HG03108 (cell line): Measurements from ENCODE around the gene PDXK.
A peak's percentile ranks its signal among the peaks of the same experiment; 100 is the strongest.

Experiments
- ATAC-seq: cut with Tn5 transposase; IDR thresholded peaks from one replicate; pipeline ENCODE4 v1.9.1; 2021; ENCODE audit warnings: moderate library complexity; ENCODE audit not compliant: unreplicated experiment

PDXK gene

DNA sequence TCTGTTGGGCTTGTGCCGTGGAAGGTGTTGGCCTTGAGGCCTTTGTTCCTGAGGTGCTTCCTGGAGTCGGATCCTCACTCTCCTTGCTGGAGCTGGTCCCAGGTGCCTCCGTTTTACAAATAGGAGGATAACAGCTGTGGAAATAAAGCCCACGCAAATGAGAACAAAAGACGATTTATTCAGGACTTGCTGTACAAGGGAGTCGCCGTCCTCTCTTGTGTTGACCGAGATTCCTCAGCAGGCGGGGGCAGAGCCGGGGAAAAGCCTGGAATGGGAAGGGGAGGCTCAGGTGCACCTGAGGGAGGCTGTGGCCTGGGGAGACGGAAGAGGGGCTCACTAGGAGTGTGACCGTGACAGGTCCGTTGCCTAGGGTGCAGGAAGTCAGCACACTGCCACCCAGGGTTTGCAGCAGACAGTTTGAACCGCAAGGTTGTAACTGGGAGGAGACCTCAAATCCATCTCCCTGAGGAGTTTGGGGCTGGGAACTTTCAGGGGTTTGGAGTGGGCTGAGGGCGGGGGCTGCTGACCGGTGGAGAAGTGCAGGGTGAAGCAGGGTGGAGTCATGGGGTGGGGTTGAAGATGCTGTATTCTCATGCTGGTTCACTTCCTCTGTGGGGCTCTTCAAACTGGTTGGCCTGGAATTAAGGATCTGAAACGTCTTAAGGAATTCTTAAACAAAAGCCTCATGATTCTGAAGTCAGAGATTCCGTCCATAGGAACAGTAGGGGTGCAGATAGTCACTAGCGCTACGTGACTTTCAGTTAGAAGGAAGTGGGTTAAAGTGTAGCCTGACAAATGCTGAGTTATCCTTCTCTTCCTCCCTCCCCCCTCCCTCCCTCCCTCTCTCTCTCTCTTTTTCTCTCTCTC, 59.8 kb downstream of the PDXK start:
- no peak for ATAC-seq

GRCh38 chr21:43779660-43780059, 60.7 kb downstream of the PDXK start:
- no peak for ATAC-seq

- ATAC-seq: no peak
Measured at GRCh38 chr21:43781846-43782245, 62.9 kb downstream of the PDXK start.

- ATAC-seq: no peak
Measured at GRCh38 chr21:43782431-43783097, 63.6 kb downstream of the PDXK start.

DNA sequence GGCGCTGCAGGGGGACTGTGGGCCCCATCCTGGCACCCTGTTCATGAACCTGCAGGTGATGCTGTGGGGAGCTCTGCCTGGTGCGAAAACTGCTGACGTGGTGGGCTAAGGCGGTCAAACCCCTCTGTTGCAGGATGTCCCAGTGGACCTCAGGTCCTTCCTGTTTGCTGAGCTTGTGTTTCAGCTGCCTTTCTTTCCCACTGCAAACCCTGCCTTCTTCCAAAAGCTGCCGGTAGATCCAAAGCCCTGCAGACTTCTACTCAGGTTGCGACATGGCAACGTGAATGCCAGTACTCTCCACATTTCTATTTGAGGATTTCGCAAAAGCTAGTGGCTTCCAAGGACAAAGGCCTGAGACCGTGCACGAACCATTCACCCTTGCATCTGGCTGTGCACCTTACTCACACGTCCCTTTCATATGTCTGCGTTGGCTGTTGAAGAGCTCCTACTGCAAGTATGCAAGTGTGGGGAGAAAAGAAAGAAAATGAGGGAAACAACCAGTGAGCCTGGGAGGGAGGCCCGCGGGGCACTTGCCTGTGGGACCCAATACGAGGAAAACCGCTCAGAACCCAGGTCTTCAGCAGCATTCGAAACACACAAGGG, 64.3 kb downstream of the PDXK start:
- ATAC-seq: no peak

DNA sequence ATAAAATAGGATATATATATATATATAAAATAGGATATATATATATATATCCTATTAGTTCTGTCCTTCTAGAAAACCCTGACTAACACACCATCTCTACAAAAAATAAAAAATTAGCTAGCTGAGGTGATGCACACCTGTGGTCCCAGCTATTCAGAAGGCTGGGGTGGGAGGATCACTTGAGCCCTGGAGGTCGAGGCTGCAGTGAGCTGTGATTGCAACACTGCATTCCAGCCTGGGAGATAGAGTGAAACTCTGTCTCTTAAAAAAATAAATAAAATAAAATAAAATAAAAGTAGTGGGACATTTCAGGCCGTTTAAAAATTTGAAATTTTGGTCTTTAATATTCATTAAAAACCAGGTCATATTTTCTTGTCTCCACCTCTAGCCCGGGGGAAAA, 66.2 kb downstream of the PDXK start:
- ATAC-seq: no peak

DNA sequence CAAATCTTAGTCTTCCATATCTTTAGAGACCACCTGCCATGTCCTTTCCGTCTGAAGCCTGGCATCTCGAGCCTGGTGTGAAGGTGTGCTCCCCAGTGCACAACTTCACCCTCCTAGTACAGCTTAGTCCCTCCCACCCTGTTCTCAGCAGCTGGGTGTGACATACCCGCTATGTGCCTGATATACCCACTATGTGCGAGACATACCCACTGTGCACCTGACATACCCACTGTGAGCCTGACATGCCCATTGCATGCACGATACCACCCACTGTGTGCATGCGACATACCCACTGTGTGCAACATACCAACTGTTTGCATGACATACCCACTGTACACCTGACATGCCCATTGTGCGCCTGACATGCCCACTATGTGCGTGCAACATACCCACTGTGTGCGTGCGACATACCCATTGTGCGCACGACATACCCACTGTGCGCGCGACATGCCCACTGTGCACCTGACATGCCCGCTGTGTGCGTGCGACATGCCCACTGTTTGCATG, 67.4 kb downstream of the PDXK start:
- ATAC-seq: no peak

DNA sequence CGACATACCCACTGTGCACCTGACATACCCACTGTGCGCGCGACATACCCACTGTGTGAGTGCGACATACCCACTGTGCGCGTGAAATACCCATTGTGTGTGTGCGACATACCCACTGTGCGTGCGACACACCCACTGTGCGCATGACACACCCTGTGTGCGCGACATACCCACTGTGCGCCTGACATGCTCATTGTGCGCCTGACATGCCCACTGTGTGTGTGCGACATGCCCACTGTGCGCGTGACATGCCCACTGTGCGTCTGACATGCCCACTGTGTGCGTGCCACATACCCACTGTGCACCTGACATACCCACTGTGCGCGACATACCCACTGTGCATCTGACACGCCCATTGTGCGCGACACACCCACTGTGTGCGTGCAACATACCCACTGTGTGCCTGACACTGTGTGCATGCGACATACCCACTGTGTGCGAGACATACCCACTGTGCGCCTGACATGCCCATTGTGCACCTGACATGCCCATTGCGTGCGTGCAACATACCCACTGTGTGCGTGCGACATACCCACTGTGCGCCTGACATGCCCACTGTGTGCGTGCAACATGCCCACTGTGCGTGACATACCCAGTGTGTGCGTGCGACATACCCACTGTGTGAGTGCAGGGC, 68.0 kb downstream of the PDXK start:
- no peak for ATAC-seq

DNA sequence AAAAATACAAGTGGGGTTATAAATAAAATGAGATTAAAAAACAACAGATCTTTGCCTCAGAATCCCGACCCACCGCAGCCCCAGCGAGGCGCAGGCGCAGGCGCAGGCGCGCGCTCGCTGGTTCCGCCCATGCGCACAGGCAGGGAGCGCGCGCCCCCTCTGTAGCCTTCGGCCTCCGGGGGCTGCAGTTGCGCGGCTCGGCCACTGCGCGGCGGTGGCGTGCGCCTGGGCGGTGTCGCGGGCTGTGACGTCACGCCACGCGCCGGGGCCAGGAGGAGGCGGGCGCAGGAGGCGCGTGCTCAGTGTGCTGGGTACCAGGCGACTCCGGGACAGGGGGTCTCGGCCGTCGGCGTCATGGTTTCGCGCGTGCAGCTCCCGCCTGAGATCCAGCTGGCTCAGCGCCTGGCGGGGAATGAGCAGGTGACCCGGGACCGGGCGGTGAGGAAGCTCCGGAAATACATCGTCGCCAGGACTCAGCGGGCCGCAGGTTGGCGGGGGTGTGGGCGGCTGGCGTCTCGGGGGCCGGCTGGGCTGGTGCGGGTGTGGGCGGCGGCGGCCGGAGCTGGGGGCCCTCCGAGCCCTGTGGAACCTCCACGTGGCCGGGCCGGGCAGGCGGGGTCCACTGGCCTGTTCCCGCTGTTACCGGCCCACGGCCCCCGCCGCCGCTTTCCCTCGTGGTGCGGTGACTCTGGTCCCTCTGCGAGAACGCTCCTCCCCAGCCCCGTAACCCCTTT, 70.5 kb downstream of the PDXK start, which contains the start of gene RRP1:
Gene RRP1 (plus strand): TSS at position 302 of the 734 bp plus-strand sequence. CDS start 53 bp downstream, at position 355.
- ATAC-seq: peak; percentile 84

- ATAC-seq: no peak
Measured at GRCh38 chr21:43790010-43790524, 71.1 kb downstream of the PDXK start.

DNA sequence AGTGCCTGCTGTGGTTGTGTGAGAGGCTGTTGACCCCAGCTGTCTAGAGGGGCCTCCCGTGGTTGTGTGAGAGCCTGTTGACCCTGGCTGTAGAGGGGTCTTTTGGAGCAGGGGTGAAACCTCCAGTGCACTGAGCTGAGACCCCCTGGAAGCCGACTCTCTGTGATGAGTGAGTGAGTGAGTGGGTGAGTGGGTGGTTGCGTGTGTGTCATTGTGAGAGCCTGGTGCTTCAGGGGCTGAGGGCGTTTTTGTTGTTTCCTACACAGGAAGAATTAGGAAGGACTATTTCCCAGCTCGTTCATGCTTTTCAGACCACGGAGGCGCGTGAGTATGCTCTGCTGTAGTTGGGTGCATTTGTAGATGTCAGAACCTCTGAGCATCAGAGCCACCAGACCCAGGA, 73.5 kb downstream of the PDXK start:
- no peak for ATAC-seq

DNA sequence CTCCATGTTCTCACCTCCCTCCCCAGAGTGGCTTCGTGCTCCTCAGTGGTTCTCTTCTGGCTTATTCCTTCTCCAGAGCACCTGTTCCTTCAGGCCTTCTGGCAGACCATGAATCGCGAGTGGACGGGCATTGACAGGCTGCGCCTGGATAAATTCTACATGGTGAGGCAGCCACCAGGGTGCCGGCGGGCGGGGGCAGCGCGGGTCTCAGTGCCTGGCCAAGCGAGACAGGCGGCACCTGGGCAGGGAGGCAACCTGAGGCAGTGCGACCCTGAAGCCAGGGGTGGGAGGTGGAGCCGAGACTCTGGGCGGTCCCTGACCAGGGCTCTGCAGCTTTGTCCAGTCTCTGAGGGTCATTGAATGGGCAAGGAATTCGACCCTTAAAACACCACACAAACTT, 74.3 kb downstream of the PDXK start:
- no peak for ATAC-seq

DNA sequence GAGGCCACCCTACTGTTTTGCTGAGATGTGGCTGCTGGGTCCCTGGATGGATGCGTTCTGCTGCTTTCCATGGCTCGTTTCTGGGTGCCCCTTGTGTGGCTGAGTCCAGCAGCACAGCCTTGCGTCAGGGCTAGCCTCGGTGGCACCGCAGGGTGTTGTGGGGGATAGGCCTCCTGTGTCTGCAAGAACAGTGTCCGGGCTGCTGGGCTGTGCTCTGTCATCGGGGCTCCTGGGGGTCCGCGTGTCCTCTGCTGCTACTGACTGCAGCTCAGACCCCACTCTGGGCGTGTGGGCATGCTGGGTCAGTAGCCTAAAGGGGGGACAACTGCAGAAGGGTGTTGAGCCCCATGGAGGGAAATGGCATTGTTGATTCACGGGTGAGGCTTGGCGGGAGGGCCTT, 75.4 kb downstream of the PDXK start:
- no peak for ATAC-seq

GRCh38 chr21:43794857-43795256, 75.9 kb downstream of the PDXK start:
- no peak for ATAC-seq

DNA sequence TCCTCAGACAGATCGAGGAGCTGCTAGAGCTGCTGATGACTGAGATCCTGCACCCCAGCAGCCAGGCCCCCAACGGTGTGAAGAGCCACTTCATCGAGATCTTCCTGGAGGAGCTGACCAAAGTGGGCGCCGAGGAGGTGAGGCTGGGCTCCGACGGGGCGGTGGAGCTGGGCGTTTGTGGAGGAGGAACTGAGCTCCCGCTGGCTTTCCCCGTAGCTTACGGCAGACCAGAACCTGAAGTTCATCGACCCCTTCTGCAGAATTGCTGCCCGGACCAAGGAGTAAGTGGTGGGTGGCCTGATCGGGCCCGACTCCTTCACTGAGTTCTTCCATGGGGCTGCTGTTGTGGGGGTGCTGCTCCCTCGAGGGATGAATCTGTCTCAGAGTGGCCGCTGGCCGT, 78.5 kb downstream of the PDXK start:
- no peak for ATAC-seq

DNA sequence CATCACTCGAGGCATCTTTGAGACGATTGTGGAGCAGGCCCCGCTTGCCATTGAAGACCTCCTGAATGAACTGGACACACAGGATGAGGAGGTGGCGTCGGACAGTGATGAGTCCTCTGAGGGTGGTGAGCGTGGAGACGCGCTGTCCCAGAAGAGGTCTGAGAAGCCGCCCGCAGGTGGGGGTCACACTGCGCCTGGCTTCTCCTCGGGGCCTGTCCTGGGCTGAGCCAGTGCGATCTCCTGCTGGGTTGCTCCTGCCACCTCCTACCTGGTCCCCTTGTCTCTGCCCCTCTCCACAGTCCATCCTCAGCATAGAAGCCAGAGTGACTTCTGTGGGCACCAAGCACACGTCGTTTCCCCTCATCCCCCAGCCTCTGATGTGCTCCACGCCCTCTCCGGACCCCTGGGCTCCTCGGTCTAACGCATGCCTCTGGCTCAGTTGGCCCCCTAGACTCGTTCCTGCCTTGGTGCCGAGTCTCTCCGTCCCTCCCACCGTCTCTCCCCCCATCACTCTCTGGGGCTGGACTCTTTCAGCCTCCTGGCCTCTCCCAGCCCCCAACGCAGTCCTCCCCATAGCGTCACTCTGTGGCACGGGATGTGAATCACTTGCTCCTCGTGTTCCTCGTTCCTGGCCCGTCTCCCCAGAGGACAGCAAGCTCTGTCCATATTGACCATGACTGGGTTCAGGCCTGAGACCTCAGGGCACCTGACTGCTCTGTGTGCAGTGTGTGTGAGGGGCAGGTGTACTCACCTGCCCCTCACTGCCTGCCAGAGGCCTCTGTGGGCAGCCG, 79.2 kb downstream of the PDXK start:
- no peak for ATAC-seq

DNA sequence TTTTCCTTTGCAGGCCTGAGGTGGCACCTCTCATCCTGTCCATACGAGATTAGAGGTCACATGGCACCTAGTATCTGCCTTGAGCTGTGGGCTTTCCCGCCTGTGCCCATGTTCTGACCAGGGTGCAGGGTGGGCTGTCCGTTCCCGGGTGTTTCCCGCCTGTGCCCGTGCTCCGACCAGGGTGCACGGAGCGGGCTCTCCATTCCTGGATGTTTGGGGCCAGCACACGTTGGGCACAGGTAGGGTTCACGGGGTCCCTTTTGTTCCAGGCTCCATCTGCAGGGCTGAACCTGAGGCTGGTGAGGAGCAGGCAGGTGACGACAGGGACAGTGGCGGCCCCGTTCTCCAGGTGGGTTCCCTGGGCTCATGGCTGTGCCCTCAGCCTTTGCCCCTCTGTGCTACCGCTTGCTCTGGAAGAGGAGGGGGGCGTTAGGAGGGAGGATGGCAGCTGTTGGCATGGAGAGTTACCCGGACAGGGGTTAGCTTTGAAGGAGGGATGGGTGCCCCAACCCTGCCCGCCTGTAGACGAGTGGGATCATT, 80.4 kb downstream of the PDXK start:
- no peak for ATAC-seq

GRCh38 chr21:43800124-43800523, 81.2 kb downstream of the PDXK start:
- ATAC-seq: no peak

DNA sequence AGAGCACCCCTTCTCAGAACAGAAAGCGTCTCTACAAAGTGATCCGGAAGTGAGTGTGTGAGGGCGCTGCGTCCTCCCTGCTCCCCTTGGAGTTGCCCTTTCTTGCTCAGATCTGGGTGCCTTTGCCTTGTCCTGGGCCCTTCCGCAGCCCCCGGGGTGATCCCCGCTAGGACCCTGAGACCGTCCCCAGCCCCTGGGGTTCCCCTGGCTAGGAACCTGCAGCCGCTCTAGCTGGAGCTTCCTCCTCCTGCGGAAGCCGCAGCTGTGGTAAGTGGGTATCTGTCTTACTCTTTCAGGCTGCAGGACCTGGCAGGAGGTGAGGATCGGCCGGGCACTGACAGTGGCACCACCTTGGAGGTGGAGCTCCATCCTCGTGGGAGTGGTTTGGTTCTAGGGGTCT, 81.6 kb downstream of the PDXK start:
- ATAC-seq: no peak
